SK-N-SH (cell line): ENCODE data around the gene KIAA0232. TPM values are rescaled to one million over a fixed set of nuclear protein-coding genes. Genes with fewer than 3 reads are reported as not detected.

Experiments used
- CTCF ChIA-PET: fragments of 300-600, 350-600 bp; formaldehyde crosslinking; extraction: SDS; loops from one replicate; lab custom pipeline; 2021; lab: Yijun Ruan, JAX
- POLR2A ChIA-PET: fragments of 350-600 bp; sonication (Branson Sonifier 250); formaldehyde crosslinking; extraction: SDS; loops from one replicate; lab custom pipeline; 2020; ENCODE audit warnings: antibody characterized with exemption, inconsistent platforms; lab: Yijun Ruan, JAX
- DNase-seq: peaks from one replicate; pipeline ENCODE4 v3.0.0; 2012
- H2AFZ ChIP-seq: fragments of 200-600 bp; sonication (generic); 2 replicates; pipeline ENCODE4 v1.8.1; 2016; ENCODE audit warnings: antibody characterized with exemption, mild to moderate bottlenecking, low read depth
- H3F3A ChIP-seq: fragments of 200-600 bp; sonication (generic); replicated peaks from 2 replicates; pipeline ENCODE3; 2016; ENCODE audit warnings: antibody characterized with exemption, mild to moderate bottlenecking; ENCODE audit not compliant: insufficient read depth
- H3K27ac ChIP-seq, 2 experiments: fragments of 200-500 bp in 1 of 2; fragments of 200-600 bp in 1 of 2; sonication (Bioruptor generic) in 1 of 2; sonication (generic), shearing (Covaris generic) in 1 of 2; 2 replicates each; pipeline versions ENCODE4 v1.5.1 to v1.6.1; 2014 to 2016; ENCODE audit warnings: low read depth in 2 of 2, inconsistent platforms in 1 of 2, low read length in 1 of 2, mild to moderate bottlenecking in 1 of 2, mixed read lengths in 1 of 2
- H3K27me3 ChIP-seq: fragments of 200-600 bp; sonication (generic), shearing (Covaris generic); 2 replicates; pipeline ENCODE4 v1.6.1; 2016; ENCODE audit warnings: mixed run types; ENCODE audit not compliant: insufficient read depth
- H3K36me3 ChIP-seq, 2 experiments: fragments of 200-500 bp in 1 of 2; fragments of 200-600 bp in 1 of 2; sonication (Bioruptor generic) in 1 of 2; sonication (generic) in 1 of 2; replicated peaks in 1 of 2; 2 replicates each; pipeline versions ENCODE3 to v1.5.1; 2014 to 2016; ENCODE audit warnings: low read length in 1 of 2, mild to moderate bottlenecking in 1 of 2; ENCODE audit not compliant: insufficient read depth in 2 of 2, control insufficient read depth in 1 of 2
- H3K4me1 ChIP-seq, 2 experiments: fragments of 200-500 bp in 1 of 2; fragments of 200-600 bp in 1 of 2; sonication (Bioruptor generic) in 1 of 2; sonication (generic), shearing (Covaris generic) in 1 of 2; 2 replicates each; pipeline versions ENCODE4 v1.5.1 to v1.6.1; 2014 to 2016; ENCODE audit warnings: low read depth in 1 of 2, low read length in 1 of 2, mixed run types in 1 of 2; ENCODE audit not compliant: insufficient read depth in 2 of 2, control insufficient read depth in 1 of 2
- H3K4me2 ChIP-seq: fragments of 200-600 bp; sonication (generic), shearing (Covaris generic); 2 replicates; pipeline ENCODE4 v1.6.1; 2017; ENCODE audit warnings: mixed run types
- H3K4me3 ChIP-seq, 2 experiments: fragments of 200-500 bp in 1 of 2; fragments of 200-600 bp in 1 of 2; sonication (Bioruptor generic) in 1 of 2; sonication (generic), shearing (Covaris generic) in 1 of 2; 2 replicates each; pipeline versions ENCODE4 v1.5.1 to v1.8.1; 2014 to 2016; ENCODE audit warnings: low read depth in 2 of 2, inconsistent platforms in 1 of 2, low read length in 1 of 2, mild to moderate bottlenecking in 1 of 2, mixed read lengths in 1 of 2, moderate library complexity in 1 of 2
- H3K79me2 ChIP-seq: fragments of 200-600 bp; sonication (generic); 2 replicates; pipeline ENCODE4 v1.8.1; 2017; ENCODE audit warnings: mild to moderate bottlenecking; ENCODE audit not compliant: insufficient read depth
- H3K9ac ChIP-seq: fragments of 200-600 bp; sonication (generic); 2 replicates; pipeline ENCODE4 v1.6.1; 2017; ENCODE audit warnings: mixed run types
- H3K9me2 ChIP-seq: fragments of 200-600 bp; sonication (generic); 2 replicates; pipeline ENCODE4 v1.6.1; 2017; ENCODE audit warnings: mixed run types
- H3K9me3 ChIP-seq: fragments of 200-600 bp; sonication (generic); 2 replicates; pipeline ENCODE4 v1.6.1; 2017; ENCODE audit warnings: mixed run types, mild to moderate bottlenecking, moderate library complexity
- H4K20me1 ChIP-seq: fragments of 200-600 bp; sonication (generic); 2 replicates; pipeline ENCODE4 v1.6.1; 2017; ENCODE audit warnings: mild to moderate bottlenecking, mixed run types; ENCODE audit not compliant: insufficient read depth
- CHD2 ChIP-seq: fragments of 150-350 bp; IDR thresholded peaks from 2 replicates; pipeline ENCODE4 v1.6.1; 2018; ENCODE audit warnings: low read length; ENCODE audit not compliant: partially characterized antibody
- EP300 ChIP-seq, 2 experiments: IDR thresholded peaks; 2 replicates each; pipeline versions ENCODE4 v1.4.0 to v1.6.1; 2012; ENCODE audit warnings: borderline replicate concordance in 1 of 2, low read depth in 1 of 2, low read length in 1 of 2
- FOSL2 ChIP-seq: IDR thresholded peaks from 2 replicates; pipeline ENCODE4 v1.4.0; 2012; ENCODE audit warnings: low read depth, mild to moderate bottlenecking, moderate library complexity, borderline replicate concordance
- FOXJ3 ChIP-seq: sonication (generic); formaldehyde crosslinking; IDR thresholded peaks from 2 replicates; pipeline ENCODE4 v1.5.1; 2020; ENCODE audit warnings: mild to moderate bottlenecking, missing genetic modification reagents
- GATA2 ChIP-seq: sonication (generic); formaldehyde crosslinking; IDR thresholded peaks from 2 replicates; pipeline ENCODE4 v1.5.0; 2020; ENCODE audit warnings: mild to moderate bottlenecking, missing genetic modification reagents
- MEF2A ChIP-seq: IDR thresholded peaks from 2 replicates; pipeline ENCODE4 v1.4.0; 2012; ENCODE audit warnings: low read depth, borderline replicate concordance
- MXI1 ChIP-seq: IDR thresholded peaks from 2 replicates; pipeline ENCODE4 v1.6.1; 2012; ENCODE audit warnings: mild to moderate bottlenecking, low read depth, low read length, improper control_type of control experiment
- NFIC ChIP-seq: IDR thresholded peaks from 2 replicates; pipeline ENCODE4 v1.4.0; 2012; ENCODE audit warnings: borderline replicate concordance
- NRF1 ChIP-seq: IDR thresholded peaks from 2 replicates; pipeline ENCODE4 v1.6.1; 2012; ENCODE audit warnings: low read depth, mild to moderate bottlenecking, low read length
- RAD21 ChIP-seq: IDR thresholded peaks from 2 replicates; pipeline ENCODE4 v1.6.1; 2012; ENCODE audit warnings: mild to moderate bottlenecking, low read length
- RCOR1 ChIP-seq: fragments of 150-350 bp; IDR thresholded peaks from 2 replicates; pipeline ENCODE4 v1.6.1; 2017; ENCODE audit warnings: antibody characterized with exemption, low read length
- RXRA ChIP-seq: IDR thresholded peaks from 2 replicates; pipeline ENCODE4 v1.4.0; 2012; ENCODE audit warnings: low read depth, mild to moderate bottlenecking, borderline replicate concordance
- SMC3 ChIP-seq: IDR thresholded peaks from 2 replicates; pipeline ENCODE4 v1.6.1; 2012; ENCODE audit warnings: low read depth, low read length, improper control_type of control experiment
- TEAD4 ChIP-seq: IDR thresholded peaks from 2 replicates; pipeline ENCODE4 v1.4.0; 2012; ENCODE audit warnings: mild to moderate bottlenecking, borderline replicate concordance; ENCODE audit not compliant: insufficient read depth
- YY1 ChIP-seq: IDR thresholded peaks from 2 replicates; pipeline ENCODE4 v1.4.0; 2012; ENCODE audit warnings: low read depth, mild to moderate bottlenecking
- WGBS: methylation state at CpG from one replicate; pipeline ENCODE4 v1.1.6; 2017; ENCODE audit warnings: low lambda C conversion rate; 5-methylcytosine and 5-hydroxymethylcytosine counted together
- polyA plus RNA-seq, 3 experiments: library from polyadenylated mRNA; depleted of rRNA; stranded (reverse); fragments of >200 nt; gene quantifications; 2 replicates each; pipeline ENCODE4 v1.2.3, GENCODE V29; 2012
- TF ChIP-seq, protein P1 (sequence below): IDR thresholded peaks from 2 replicates; pipeline ENCODE4 v1.4.0; 2012; ENCODE audit warnings: low read depth, borderline replicate concordance
- TF ChIP-seq, protein P2 (sequence below): IDR thresholded peaks from 2 replicates; pipeline ENCODE4; 2012
- TF ChIP-seq, protein P3 (sequence below): IDR thresholded peaks from 2 replicates; pipeline ENCODE4 v1.6.1; 2012; ENCODE audit warnings: mild to moderate bottlenecking, low read depth, low read length, moderate library complexity
- TF ChIP-seq, protein P4 (sequence below): fragments of 150-350 bp; IDR thresholded peaks from 2 replicates; pipeline ENCODE4 v1.6.1; 2017; ENCODE audit warnings: antibody characterized with exemption, low read length, low read depth, borderline replicate concordance

KIAA0232 gene
- polyA plus RNA-seq, 1 of the 3 experiments (the other 2 are of a cell fraction) = 5.7 TPM

DNA sequence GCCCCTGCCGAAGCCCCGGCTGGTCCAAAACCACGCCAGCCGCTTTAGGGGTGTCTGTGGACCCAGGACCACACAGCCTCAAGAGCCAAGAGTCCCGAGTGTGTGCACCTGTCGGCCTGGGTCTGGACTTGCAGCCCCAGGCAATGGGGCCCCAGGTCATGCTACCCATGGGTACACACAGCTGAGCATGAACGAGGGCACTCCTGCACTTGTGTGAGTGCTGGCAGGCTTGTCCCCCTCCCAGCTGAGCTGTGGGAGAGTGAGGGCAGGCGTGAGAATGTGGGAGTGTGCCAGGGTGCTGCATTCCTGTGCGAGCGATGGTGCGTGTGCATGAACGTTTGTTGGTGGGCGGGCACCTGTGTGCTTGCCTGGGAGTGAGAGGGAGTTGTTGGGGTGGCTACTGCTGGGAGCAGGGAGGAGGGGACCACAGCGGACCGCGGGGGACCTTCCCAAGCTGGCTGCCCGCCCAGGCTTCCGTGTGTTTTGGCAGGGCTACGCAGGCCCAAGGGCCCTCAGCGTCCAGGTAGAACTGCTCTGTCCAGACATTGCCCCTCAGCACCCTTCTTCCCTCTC is 35.7 kb upstream of the KIAA0232 start:
- Histone ChIP-seq H3K4me1 (peaks cover 0 to 6% of the 10 kb centered on the region in 2 experiments; a peak in 1 of 4 replicates), H3K4me3 (no peak overlapping the region), H3K9me3 (no peaks in the 10 kb centered on the region), H3K27ac (no peak overlapping the region), H3K27me3 (no peaks in the 10 kb centered on the region), H3K79me2 (no peaks in the 10 kb centered on the region), H3K9ac (no peak overlapping the region), H2AFZ (no peak overlapping the region), H3K9me2 (no peaks in the 10 kb centered on the region), H3K36me3 (no peaks in the 10 kb centered on the region), H3F3A (no peaks in the 10 kb centered on the region), H4K20me1 (no peaks in the 10 kb centered on the region), H3K4me2 (no peak overlapping the region)
- CTCF ChIA-PET = interaction anchor here (1.7 kb wide), 1 partner anchor 26 kb away, joined by 5 read pairs; no protein-coding TSS in a partner anchor
- WGBS = 69% methylated on average over 11 of the region's 20 CpGs
- POLR2A ChIA-PET = no interaction called here
- TF ChIP-seq, protein P1, sequence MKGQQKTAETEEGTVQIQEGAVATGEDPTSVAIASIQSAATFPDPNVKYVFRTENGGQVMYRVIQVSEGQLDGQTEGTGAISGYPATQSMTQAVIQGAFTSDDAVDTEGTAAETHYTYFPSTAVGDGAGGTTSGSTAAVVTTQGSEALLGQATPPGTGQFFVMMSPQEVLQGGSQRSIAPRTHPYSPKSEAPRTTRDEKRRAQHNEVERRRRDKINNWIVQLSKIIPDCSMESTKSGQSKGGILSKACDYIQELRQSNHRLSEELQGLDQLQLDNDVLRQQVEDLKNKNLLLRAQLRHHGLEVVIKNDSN = no peak
- TF ChIP-seq TEAD4 = no peak
- no peak for TF ChIP-seq NRF1
- TF ChIP-seq, protein P2, sequence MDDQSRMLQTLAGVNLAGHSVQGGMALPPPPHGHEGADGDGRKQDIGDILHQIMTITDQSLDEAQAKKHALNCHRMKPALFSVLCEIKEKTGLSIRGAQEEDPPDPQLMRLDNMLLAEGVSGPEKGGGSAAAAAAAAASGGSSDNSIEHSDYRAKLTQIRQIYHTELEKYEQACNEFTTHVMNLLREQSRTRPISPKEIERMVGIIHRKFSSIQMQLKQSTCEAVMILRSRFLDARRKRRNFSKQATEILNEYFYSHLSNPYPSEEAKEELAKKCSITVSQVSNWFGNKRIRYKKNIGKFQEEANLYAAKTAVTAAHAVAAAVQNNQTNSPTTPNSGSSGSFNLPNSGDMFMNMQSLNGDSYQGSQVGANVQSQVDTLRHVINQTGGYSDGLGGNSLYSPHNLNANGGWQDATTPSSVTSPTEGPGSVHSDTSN = no peak
- no peak for TF ChIP-seq SMC3
- no peak for TF ChIP-seq YY1
- TF ChIP-seq EP300 (IDR thresholded peaks at IDR 0.05; ENCODE audit: borderline replicate concordance in 1 of 2, low read depth in 1 of 2, low read length in 1 of 2) = no peak
- no peak for TF ChIP-seq MXI1
- no peak for TF ChIP-seq MEF2A
- TF ChIP-seq RCOR1 = no peak
- TF ChIP-seq CHD2 = no peak
- no peak for TF ChIP-seq FOSL2
- no peak for DNase-seq

DNA sequence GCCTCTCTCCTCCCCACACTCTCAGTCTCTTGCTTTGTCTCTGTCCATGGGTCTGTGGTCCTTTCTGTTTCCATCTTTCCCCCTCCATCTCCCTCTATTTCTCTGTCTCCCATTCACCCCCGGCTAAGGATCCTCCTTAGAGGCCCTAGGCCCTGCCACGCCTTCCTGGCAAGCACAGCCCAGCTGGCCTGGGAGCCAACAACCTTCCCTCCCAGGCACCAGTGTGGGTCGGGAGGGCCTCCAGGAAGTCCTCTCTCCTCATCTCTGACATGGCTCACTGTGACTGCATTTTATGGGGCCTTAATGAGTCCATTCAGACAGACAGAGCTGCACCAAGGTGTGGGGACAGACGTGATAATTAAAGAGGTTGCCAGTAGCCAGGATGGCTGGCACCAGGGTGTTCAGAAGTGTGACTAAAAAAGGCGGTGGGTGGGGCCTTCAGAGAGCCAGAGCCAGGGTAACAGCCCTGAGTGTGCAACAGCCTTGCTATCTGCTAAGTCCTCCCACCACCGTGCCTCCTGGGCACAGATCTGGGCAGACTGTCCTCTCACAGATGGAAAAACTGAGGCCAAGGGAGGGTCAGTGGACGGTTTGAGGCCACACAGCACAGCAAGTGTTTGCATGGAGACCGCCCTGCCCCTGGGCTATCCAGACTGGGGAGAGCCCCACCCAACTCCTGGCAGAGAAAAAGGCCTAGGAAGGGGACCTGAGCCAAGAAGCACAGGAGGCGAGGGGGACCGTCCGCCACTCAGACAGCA is 35.1 kb upstream of the KIAA0232 start:
- H4K20me1 ChIP-seq = no peaks in the 10 kb centered on the region
- H3K27me3 ChIP-seq = no peaks in the 10 kb centered on the region
- no peaks in the 10 kb centered on the region for H3K79me2 ChIP-seq
- no peak overlapping the region for H3K27ac ChIP-seq
- ChIA-PET POLR2A (no interaction called here), CTCF (interaction anchor here (1.7 kb wide), 1 partner anchor 27 kb away, joined by 5 read pairs; no protein-coding TSS in a partner anchor)
- no peak overlapping the region for H3K4me3 ChIP-seq
- H3K9me2 ChIP-seq = no peaks in the 10 kb centered on the region
- H3F3A ChIP-seq = no peaks in the 10 kb centered on the region
- no peak overlapping the region for H3K9ac ChIP-seq
- 59% methylated on average over 7 of the region's 11 CpGs for WGBS
- peaks cover 0 to 6% of the 10 kb centered on the region in 2 experiments; a peak in 1 of 4 replicates for H3K4me1 ChIP-seq
- no peak for DNase-seq
- no peaks in the 10 kb centered on the region for H3K36me3 ChIP-seq
- H3K4me2 ChIP-seq = no peak overlapping the region
- H2AFZ ChIP-seq = no peak overlapping the region
- no peaks in the 10 kb centered on the region for H3K9me3 ChIP-seq
- TF ChIP-seq MEF2A = no peak
- TF ChIP-seq RAD21 = no peak
- TF ChIP-seq, protein P1 = no peak
- no peak for TF ChIP-seq NFIC
- TF ChIP-seq GATA2 (CRISPR knock-in tag) = no peak
- TF ChIP-seq FOXJ3 (CRISPR knock-in tag) = no peak
- TF ChIP-seq, protein P3, sequence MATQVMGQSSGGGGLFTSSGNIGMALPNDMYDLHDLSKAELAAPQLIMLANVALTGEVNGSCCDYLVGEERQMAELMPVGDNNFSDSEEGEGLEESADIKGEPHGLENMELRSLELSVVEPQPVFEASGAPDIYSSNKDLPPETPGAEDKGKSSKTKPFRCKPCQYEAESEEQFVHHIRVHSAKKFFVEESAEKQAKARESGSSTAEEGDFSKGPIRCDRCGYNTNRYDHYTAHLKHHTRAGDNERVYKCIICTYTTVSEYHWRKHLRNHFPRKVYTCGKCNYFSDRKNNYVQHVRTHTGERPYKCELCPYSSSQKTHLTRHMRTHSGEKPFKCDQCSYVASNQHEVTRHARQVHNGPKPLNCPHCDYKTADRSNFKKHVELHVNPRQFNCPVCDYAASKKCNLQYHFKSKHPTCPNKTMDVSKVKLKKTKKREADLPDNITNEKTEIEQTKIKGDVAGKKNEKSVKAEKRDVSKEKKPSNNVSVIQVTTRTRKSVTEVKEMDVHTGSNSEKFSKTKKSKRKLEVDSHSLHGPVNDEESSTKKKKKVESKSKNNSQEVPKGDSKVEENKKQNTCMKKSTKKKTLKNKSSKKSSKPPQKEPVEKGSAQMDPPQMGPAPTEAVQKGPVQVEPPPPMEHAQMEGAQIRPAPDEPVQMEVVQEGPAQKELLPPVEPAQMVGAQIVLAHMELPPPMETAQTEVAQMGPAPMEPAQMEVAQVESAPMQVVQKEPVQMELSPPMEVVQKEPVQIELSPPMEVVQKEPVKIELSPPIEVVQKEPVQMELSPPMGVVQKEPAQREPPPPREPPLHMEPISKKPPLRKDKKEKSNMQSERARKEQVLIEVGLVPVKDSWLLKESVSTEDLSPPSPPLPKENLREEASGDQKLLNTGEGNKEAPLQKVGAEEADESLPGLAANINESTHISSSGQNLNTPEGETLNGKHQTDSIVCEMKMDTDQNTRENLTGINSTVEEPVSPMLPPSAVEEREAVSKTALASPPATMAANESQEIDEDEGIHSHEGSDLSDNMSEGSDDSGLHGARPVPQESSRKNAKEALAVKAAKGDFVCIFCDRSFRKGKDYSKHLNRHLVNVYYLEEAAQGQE = no peak
- TF ChIP-seq, protein P4, sequence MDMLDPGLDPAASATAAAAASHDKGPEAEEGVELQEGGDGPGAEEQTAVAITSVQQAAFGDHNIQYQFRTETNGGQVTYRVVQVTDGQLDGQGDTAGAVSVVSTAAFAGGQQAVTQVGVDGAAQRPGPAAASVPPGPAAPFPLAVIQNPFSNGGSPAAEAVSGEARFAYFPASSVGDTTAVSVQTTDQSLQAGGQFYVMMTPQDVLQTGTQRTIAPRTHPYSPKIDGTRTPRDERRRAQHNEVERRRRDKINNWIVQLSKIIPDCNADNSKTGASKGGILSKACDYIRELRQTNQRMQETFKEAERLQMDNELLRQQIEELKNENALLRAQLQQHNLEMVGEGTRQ = no peak
- TF ChIP-seq RXRA = no peak
- no peak for TF ChIP-seq TEAD4
